HG03095 (cell line): ENCODE results near the gene C19orf38.
"Not testable (repeated sequence)": the region's sequence is repeated elsewhere in the genome, so short reads cannot be mapped to it uniquely, and the experiment has no call there.

Experiments used
- ATAC-seq: cut with Tn5 transposase; IDR thresholded peaks from one replicate; pipeline ENCODE4 v1.9.1; 2021; ENCODE audit warnings: moderate library complexity; ENCODE audit not compliant: unreplicated experiment

C19orf38 gene

GRCh38 chr19:10872546-10873107 lies 24.4 kb downstream of the C19orf38 start:
- ATAC-seq = no peak

- no peak for ATAC-seq
Measured at GRCh38 chr19:10874024-10874423, 25.8 kb downstream of the C19orf38 start.

GRCh38 chr19:10876459-10877240 lies 28.4 kb downstream of the C19orf38 start:
- ATAC-seq = peak; percentile 54

- not testable (repeated sequence) for ATAC-seq
Measured at GRCh38 chr19:10877608-10878007, 29.4 kb downstream of the C19orf38 start.

GRCh38 chr19:10878253-10878652 lies 30.0 kb downstream of the C19orf38 start:
- no peak for ATAC-seq

GRCh38 chr19:10881403-10882107 lies 33.3 kb downstream of the C19orf38 start:
- no peak for ATAC-seq

- ATAC-seq = no peak
Measured at GRCh38 chr19:10882108-10882457, 33.9 kb downstream of the C19orf38 start.

- no peak for ATAC-seq
Measured at GRCh38 chr19:10884274-10884673, 36.1 kb downstream of the C19orf38 start.

GRCh38 chr19:10885201-10886169 lies 37.3 kb downstream of the C19orf38 start:
- no peak for ATAC-seq

GRCh38 chr19:10887616-10888367 lies 39.6 kb downstream of the C19orf38 start:
- no peak for ATAC-seq

GRCh38 chr19:10888421-10888866 lies 40.2 kb downstream of the C19orf38 start:
- no peak for ATAC-seq

- no peak for ATAC-seq
Measured at GRCh38 chr19:10889880-10890279, 41.7 kb downstream of the C19orf38 start.

- ATAC-seq = no peak
Measured at GRCh38 chr19:10891405-10892086, 43.3 kb downstream of the C19orf38 start.

- no peak for ATAC-seq
Measured at GRCh38 chr19:10892256-10892655, 44.0 kb downstream of the C19orf38 start.

- ATAC-seq = no peak
Measured at GRCh38 chr19:10894911-10895213, 46.6 kb downstream of the C19orf38 start.

- ATAC-seq = no peak
Measured at GRCh38 chr19:10895363-10895762, 47.1 kb downstream of the C19orf38 start.

- no peak for ATAC-seq
Measured at GRCh38 chr19:10895920-10896319, 47.7 kb downstream of the C19orf38 start.

GRCh38 chr19:10896851-10897526 lies 48.8 kb downstream of the C19orf38 start:
- no peak for ATAC-seq

GRCh38 chr19:10898633-10899032 lies 50.4 kb downstream of the C19orf38 start:
- ATAC-seq = no peak
